ENCODE results near the gene S100A3. TPM values are rescaled to one million over a fixed set of nuclear protein-coding genes. Genes with fewer than 3 reads are reported as not detected.

The S100A3 gene
- total and polyA plus RNA-seq, 2 of the 13 experiments (the other 11 are each of a cell fraction or from before 2014, with no cell fraction given): 2.5 to 4.5 TPM

DNA sequence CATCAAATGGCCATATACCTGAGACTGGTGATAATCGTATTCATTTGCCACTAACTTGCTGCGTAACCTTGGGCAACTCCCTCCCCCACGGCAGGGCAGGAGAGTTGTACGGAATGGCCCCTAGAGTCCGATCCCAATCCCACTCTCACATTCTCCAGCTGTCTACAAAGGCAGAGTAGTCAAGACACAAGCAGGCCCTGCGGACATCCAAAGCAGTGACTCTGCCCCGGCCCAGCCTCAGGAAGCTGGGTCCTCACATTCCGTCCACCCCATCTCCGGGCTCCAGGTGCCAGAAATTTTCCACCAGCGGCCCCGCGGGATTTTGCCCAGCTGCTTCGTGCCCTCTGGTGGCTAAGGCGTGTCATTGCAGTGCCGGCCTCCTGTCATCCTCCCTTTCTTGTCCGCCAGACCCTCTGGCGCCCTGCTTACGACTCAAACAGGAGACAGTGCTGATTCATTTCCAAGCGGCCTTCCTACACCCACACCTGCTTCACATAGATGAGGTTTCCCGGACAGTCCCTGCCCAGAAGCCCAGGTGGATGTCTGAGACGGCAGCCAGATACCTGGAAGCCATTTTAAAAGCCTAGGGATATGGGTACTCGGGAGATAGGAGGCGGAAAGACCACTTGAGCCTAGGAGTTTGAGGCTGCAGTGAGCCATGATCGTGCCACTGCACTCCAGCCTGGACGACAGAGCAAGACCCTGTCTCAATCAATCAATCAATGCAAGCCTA, 19.5 kb upstream of the S100A3 start (continued):
- 0 out of 2 replicates have a peak, but pooled peaks have one; percentile 39 for TF ChIP-seq ZNF556 (CRISPR knock-in tag; IDR thresholded peaks at IDR 0.05; ENCODE audit: borderline replicate concordance)
- no peak for TF ChIP-seq EEA1 (CRISPR knock-in tag; IDR thresholded peaks at IDR 0.05; ENCODE audit: borderline replicate concordance)
- no peak for TF ChIP-seq FOXC1 (CRISPR knock-in tag; IDR thresholded peaks at IDR 0.05; ENCODE audit: borderline replicate concordance)
- TF ChIP-seq ZNF569 (CRISPR knock-in tag; IDR thresholded peaks at IDR 0.05; ENCODE audit: borderline replicate concordance): no peak
- TF ChIP-seq NCOA2 (CRISPR knock-in tag; IDR thresholded peaks at IDR 0.05): no peak
- TF ChIP-seq SP2 (CRISPR knock-in tag; IDR thresholded peaks at IDR 0.05): no peak
- peak; percentile 58 for TF ChIP-seq GATAD1 (CRISPR knock-in tag; IDR thresholded peaks at IDR 0.05)
- no peak for TF ChIP-seq ONECUT2 (CRISPR knock-in tag; IDR thresholded peaks at IDR 0.05)
- TF ChIP-seq ZNF207 (IDR thresholded peaks at IDR 0.05; ENCODE audit: borderline replicate concordance): no peak
- TF ChIP-seq, protein P1, sequence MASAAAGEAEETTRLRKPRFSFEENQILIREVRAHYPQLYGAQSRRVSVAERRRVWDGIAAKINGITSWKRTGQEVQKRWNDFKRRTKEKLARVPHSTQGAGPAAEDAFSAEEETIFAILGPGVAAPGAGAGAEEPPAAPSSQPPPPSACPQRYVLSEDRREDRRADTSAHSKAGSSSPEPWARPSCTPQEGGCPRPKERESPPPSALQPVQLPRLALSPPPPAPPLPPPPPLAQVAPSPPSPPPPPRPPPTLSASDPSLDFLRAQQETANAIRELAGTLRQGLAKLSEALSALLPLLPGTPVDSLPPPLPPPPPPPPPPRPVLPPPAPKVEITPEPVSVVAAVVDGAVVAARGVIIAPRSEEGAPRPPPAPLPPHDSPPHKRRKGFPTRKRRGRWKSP (CRISPR knock-in tag; IDR thresholded peaks at IDR 0.05): 0 out of 2 replicates have a peak, but pooled peaks have one; percentile 32
- TF ChIP-seq, protein P2, sequence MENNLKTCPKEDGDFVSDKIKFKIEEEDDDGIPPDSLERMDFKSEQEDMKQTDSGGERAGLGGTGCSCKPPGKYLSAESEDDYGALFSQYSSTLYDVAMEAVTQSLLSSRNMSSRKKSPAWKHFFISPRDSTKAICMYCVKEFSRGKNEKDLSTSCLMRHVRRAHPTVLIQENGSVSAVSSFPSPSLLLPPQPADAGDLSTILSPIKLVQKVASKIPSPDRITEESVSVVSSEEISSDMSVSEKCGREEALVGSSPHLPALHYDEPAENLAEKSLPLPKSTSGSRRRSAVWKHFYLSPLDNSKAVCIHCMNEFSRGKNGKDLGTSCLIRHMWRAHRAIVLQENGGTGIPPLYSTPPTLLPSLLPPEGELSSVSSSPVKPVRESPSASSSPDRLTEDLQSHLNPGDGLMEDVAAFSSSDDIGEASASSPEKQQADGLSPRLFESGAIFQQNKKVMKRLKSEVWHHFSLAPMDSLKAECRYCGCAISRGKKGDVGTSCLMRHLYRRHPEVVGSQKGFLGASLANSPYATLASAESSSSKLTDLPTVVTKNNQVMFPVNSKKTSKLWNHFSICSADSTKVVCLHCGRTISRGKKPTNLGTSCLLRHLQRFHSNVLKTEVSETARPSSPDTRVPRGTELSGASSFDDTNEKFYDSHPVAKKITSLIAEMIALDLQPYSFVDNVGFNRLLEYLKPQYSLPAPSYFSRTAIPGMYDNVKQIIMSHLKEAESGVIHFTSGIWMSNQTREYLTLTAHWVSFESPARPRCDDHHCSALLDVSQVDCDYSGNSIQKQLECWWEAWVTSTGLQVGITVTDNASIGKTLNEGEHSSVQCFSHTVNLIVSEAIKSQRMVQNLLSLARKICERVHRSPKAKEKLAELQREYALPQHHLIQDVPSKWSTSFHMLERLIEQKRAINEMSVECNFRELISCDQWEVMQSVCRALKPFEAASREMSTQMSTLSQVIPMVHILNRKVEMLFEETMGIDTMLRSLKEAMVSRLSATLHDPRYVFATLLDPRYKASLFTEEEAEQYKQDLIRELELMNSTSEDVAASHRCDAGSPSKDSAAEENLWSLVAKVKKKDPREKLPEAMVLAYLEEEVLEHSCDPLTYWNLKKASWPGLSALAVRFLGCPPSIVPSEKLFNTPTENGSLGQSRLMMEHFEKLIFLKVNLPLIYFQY (CRISPR knock-in tag; IDR thresholded peaks at IDR 0.05; ENCODE audit: borderline replicate concordance): peak; percentile 43; the same call in 1 of the 2 replicates
- TF ChIP-seq, protein P3, sequence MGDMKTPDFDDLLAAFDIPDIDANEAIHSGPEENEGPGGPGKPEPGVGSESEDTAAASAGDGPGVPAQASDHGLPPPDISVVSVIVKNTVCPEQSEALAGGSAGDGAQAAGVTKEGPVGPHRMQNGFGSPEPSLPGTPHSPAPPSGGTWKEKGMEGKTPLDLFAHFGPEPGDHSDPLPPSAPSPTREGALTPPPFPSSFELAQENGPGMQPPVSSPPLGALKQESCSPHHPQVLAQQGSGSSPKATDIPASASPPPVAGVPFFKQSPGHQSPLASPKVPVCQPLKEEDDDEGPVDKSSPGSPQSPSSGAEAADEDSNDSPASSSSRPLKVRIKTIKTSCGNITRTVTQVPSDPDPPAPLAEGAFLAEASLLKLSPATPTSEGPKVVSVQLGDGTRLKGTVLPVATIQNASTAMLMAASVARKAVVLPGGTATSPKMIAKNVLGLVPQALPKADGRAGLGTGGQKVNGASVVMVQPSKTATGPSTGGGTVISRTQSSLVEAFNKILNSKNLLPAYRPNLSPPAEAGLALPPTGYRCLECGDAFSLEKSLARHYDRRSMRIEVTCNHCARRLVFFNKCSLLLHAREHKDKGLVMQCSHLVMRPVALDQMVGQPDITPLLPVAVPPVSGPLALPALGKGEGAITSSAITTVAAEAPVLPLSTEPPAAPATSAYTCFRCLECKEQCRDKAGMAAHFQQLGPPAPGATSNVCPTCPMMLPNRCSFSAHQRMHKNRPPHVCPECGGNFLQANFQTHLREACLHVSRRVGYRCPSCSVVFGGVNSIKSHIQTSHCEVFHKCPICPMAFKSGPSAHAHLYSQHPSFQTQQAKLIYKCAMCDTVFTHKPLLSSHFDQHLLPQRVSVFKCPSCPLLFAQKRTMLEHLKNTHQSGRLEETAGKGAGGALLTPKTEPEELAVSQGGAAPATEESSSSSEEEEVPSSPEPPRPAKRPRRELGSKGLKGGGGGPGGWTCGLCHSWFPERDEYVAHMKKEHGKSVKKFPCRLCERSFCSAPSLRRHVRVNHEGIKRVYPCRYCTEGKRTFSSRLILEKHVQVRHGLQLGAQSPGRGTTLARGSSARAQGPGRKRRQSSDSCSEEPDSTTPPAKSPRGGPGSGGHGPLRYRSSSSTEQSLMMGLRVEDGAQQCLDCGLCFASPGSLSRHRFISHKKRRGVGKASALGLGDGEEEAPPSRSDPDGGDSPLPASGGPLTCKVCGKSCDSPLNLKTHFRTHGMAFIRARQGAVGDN (CRISPR knock-in tag; IDR thresholded peaks at IDR 0.05): peak; percentile 78
- TF ChIP-seq NFIC (IDR thresholded peaks at IDR 0.05; ENCODE audit: low read length): no peak
- no peak for TF ChIP-seq PAWR (CRISPR knock-in tag; IDR thresholded peaks at IDR 0.05; ENCODE audit: borderline replicate concordance)
- peak; percentile 76 for TF ChIP-seq TARDBP (CRISPR knock-in tag; IDR thresholded peaks at IDR 0.05)
- TF ChIP-seq ZNF24 (IDR thresholded peaks at IDR 0.05): no peak
- no peak for TF ChIP-seq ATF5 (CRISPR knock-in tag; IDR thresholded peaks at IDR 0.05; ENCODE audit: low read depth)
- peak; percentile 98 for TF ChIP-seq RAD21 (CRISPR knock-in tag; IDR thresholded peaks at IDR 0.05)
- peak; percentile 56; the same call in 1 of the 2 replicates for TF ChIP-seq ETV5 (CRISPR knock-in tag; IDR thresholded peaks at IDR 0.05; ENCODE audit: borderline replicate concordance)
- no peak for TF ChIP-seq ZNF329 (CRISPR knock-in tag; IDR thresholded peaks at IDR 0.05; ENCODE audit: low read depth)

All from HepG2 (cell line).